GM19452 (cell line): ENCODE data around the gene DNAJB6.

Source experiments
- ATAC-seq: cut with Tn5 transposase; IDR thresholded peaks from one replicate; pipeline ENCODE4 v1.9.1; 2021; ENCODE audit not compliant: unreplicated experiment

The DNAJB6 gene

GRCh38 chr7:157462840-157463239, 126.0 kb downstream of the DNAJB6 start:
- ATAC-seq, result no peak

GRCh38 chr7:157463245-157463644, 126.4 kb downstream of the DNAJB6 start:
- ATAC-seq, result no peak

GRCh38 chr7:157464111-157464970, 127.5 kb downstream of the DNAJB6 start:
- ATAC-seq, result no peak

GRCh38 chr7:157464971-157465886, 128.4 kb downstream of the DNAJB6 start:
- ATAC-seq, result no peak

- no peak for ATAC-seq
Observed at GRCh38 chr7:157465891-157466866, 129.4 kb downstream of the DNAJB6 start.

- ATAC-seq, result no peak
Observed at GRCh38 chr7:157466867-157467261, 130.1 kb downstream of the DNAJB6 start.
